Left cardiac atrium (tissue), 4 donors: ENCODE results near the gene PKNOX1. TPM values are rescaled to one million over a fixed set of nuclear protein-coding genes. Genes with fewer than 3 reads are reported as not detected.
"Not testable (repeated sequence)": the region's sequence is repeated elsewhere in the genome, so short reads cannot be mapped to it uniquely, and the experiment has no call there.

Source experiments
- ATAC-seq, 2 donors: fragments of 200-7000 bp; cut with Tn5 transposase; one replicate each; pipeline ENCODE4 v1.9.1; 2020; ENCODE audit warnings: mild to moderate bottlenecking in 2 of 2, moderate library complexity in 2 of 2
- DNase-seq: peaks from one replicate; pipeline ENCODE4 v3.0.0-alpha.2; 2020
- intact Hi-C, 2 donors: fragments of 100-400 bp; cut with DNase I; formaldehyde crosslinking; loops; one replicate each; pipeline versions ENCODE4 v1.14.1 to v1.15.1; 2022 to 2023
- total RNA-seq, 2 donors: library from RNA; stranded (reverse); fragmentation: NEBNext Ultra II Directional; extraction: Animal tissue kit (Norgen Biotek cat#: 25700); gene quantifications; one replicate each; pipeline ENCODE4 v1.2.1, GENCODE V29; 2021
- donor health status: DM: no; HTN: yes; CAD: no.
- donor health status: DM: no; HTN: yes; CAD: no; lungs with severe emphysema.
- donor health status: DM: yes; HTN: yes; CAD: no.
- donor health status: Dilated cardiomyopathy.

The PKNOX1 gene
- total RNA-seq, 2 donors from 2014 or later, result 7.4 to 8.9 TPM

DNA sequence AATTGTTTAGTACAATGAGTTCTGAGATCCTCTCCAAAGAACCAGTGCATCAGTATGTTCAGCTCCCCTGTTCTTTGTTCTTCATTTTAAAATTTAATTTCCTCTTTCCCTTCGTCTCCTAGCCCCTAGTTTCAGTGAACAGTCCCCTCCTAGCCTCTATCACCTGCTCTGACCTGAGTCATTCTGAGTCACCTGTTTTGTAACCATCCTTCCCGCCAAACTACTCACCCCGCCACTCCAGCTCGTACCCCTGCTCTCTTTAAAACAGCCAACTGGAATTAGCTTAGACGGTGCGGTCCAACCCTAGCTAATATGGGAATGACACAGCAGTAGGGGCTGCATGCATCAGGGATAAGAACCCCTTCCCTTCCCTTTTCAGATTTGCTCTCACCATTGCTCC, 32.1 kb upstream of the PKNOX1 start:
- ATAC-seq, result no peak
- intact Hi-C loops, result loop anchor here in 1 of 2 donors (5.0 kb wide), 1 partner anchor 50 kb away; no protein-coding TSS in a partner anchor

GRCh38 chr21:42949094-42949755, 25.1 kb upstream of the PKNOX1 start:
- DNase-seq, intact Hi-C loops, ATAC-seq: not testable (repeated sequence)

More for the DNA sequence above, 32.1 kb upstream of the PKNOX1 start:
- no peak for DNase-seq

DNA sequence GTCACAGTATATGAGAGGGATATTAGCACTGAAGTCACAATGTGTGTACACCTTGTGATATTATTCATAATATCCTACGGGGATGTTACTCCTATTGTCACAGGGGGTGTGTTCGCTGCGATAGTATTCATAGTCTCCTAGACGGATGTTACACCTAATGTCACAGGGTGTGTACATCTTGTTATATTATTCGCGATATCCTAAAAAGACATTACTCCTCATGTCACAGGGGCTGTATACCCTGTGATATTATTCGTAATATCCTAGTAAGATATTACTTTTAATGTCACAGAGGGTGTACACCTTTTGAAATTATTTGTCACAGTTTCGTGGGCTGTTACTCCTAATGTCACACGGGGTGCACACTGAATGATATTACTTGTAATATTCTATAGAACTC, 23.2 kb upstream of the PKNOX1 start:
- DNase-seq, ATAC-seq, intact Hi-C loops: not testable (repeated sequence)

- intact Hi-C loops, result no loop called here
- DNase-seq (no peak), ATAC-seq (peak in 1 of 2 donors; percentile 94)
Measured at GRCh38 chr21:42956824-42957630, 17.3 kb upstream of the PKNOX1 start.

DNA sequence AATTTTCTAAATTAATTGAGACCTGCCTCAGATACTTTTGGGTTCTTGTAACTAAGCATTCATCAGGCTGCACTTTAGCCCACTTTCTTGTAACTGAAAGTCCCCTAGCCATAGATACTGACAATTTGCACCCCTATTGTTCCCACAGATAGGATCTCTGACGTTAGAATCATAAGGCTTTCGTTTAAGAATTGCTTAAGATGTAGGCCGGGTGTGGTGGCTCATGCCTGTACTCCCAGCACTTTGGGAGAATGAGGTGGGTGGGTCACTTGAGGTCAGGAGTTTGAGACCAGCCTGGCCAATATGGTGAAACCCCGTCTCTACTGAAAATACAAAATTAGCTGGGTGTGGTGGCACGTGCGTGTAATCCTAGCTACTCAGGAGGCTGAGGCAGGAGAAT, 16.2 kb upstream of the PKNOX1 start:
- intact Hi-C loops, DNase-seq: not testable (repeated sequence)

GRCh38 chr21:42959728-42960127, 14.6 kb upstream of the PKNOX1 start:
- ATAC-seq (no peak), DNase-seq (no peak)
- intact Hi-C loops, result loop anchor here in 1 of 2 donors (10.0 kb wide), 1 partner anchor 45 kb away; no protein-coding TSS in a partner anchor

More for the DNA sequence above, 16.2 kb upstream of the PKNOX1 start:
- ATAC-seq, result not testable (repeated sequence)

- intact Hi-C loops, result loop anchor here in 1 of 2 donors (10.0 kb wide), 1 partner anchor 48 kb away; no protein-coding TSS in a partner anchor
- ATAC-seq, result no peak
- DNase-seq, result no peak
Measured at GRCh38 chr21:42962380-42963007, 11.9 kb upstream of the PKNOX1 start.

DNA sequence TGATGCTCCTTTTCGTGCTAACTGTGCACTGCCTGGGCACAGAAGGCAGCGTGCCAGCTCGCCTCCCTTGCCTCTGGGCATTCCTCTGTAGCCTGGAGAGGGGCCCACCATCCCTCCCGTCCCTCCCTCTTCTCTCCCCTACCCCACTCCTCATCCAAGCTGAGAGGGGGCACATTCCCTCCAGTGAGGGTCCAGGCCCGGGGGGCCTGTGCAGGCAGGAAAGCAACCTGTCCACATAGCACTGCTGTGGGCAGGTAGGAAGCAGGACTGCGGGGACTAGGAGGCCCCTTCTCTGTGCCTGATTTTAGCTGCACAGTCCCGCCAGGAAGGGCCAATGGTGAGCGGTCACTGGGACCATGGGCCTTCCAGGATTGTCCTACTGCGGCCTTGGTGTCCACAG, 10.3 kb upstream of the PKNOX1 start:
- intact Hi-C loops, result loop anchor here in 1 of 2 donors (10.0 kb wide), 1 partner anchor 49 kb away; no protein-coding TSS in a partner anchor
- no peak for ATAC-seq

GRCh38 chr21:42964546-42965210, 9.7 kb upstream of the PKNOX1 start:
- ATAC-seq (no peak), DNase-seq (no peak)
- intact Hi-C loops, result loop anchor here in 1 of 2 donors (10.0 kb wide), 1 partner anchor 50 kb away; no protein-coding TSS in a partner anchor

More for the DNA sequence above, 10.3 kb upstream of the PKNOX1 start:
- DNase-seq, result no peak

- intact Hi-C loops, result loop anchor here in 1 of 2 donors (10.0 kb wide), 1 partner anchor 50 kb away; no protein-coding TSS in a partner anchor
- DNase-seq, result no peak
- ATAC-seq, result no peak
Measured at GRCh38 chr21:42965211-42965560, 9.2 kb upstream of the PKNOX1 start.

DNA sequence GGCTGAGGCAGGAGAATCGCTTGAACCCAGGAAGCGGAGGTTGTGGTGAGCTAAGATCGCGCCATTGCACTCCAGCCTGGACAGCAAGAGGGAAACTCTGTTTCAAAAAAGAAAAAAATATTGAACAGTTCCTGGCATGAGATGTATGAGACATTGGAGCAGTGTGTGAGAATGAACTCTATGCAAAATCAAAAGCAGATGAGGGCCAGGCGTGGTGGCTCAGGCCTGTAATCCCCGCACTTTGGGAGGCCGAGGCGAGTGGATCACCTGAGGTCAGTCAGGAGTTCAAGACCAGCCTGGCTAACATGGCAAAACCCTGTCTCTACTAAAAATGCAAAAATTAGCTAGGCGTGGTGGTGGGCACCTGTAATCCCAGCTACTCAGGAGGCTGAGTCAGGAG, 6.7 kb upstream of the PKNOX1 start:
- intact Hi-C loops, result loop anchor here in 1 of 2 donors (10.0 kb wide), 1 partner anchor 53 kb away; no protein-coding TSS in a partner anchor
- not testable (repeated sequence) for DNase-seq, ATAC-seq

GRCh38 chr21:42969193-42969600, 5.2 kb upstream of the PKNOX1 start:
- intact Hi-C loops, result loop anchor here in 1 of 2 donors (10.0 kb wide), 1 partner anchor 54 kb away; no protein-coding TSS in a partner anchor
- no peak for DNase-seq
- no peak for ATAC-seq

- ATAC-seq, result no peak
- DNase-seq, result no peak
- intact Hi-C loops, result no loop called here
Measured at GRCh38 chr21:42970946-42971653, 3.3 kb upstream of the PKNOX1 start.

DNA sequence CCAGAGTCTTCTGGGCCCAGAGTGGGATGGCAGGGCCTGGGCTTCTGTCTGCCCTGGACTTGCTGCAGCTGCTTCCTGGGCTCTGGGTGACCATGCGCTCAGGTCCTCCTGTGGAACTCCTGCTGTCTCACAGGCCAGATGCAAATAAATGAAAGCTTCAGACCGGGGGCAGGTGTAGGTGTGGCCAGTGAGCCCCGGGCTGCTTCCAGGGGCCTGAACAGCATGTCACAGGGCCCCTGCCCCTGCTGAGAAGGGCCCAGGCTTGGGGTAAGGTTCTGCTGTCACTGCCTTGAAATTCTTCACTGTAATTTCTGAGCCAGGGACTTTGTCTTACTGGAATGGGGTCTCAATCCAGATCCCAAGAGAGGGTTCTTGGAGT, 2.5 kb upstream of the PKNOX1 start:
- intact Hi-C loops, result no loop called here
- ATAC-seq (no peak), DNase-seq (no peak)

GRCh38 chr21:42973309-42973990, 912 bp upstream of the PKNOX1 start:
- ATAC-seq, result no peak
- intact Hi-C loops, result no loop called here

DNA sequence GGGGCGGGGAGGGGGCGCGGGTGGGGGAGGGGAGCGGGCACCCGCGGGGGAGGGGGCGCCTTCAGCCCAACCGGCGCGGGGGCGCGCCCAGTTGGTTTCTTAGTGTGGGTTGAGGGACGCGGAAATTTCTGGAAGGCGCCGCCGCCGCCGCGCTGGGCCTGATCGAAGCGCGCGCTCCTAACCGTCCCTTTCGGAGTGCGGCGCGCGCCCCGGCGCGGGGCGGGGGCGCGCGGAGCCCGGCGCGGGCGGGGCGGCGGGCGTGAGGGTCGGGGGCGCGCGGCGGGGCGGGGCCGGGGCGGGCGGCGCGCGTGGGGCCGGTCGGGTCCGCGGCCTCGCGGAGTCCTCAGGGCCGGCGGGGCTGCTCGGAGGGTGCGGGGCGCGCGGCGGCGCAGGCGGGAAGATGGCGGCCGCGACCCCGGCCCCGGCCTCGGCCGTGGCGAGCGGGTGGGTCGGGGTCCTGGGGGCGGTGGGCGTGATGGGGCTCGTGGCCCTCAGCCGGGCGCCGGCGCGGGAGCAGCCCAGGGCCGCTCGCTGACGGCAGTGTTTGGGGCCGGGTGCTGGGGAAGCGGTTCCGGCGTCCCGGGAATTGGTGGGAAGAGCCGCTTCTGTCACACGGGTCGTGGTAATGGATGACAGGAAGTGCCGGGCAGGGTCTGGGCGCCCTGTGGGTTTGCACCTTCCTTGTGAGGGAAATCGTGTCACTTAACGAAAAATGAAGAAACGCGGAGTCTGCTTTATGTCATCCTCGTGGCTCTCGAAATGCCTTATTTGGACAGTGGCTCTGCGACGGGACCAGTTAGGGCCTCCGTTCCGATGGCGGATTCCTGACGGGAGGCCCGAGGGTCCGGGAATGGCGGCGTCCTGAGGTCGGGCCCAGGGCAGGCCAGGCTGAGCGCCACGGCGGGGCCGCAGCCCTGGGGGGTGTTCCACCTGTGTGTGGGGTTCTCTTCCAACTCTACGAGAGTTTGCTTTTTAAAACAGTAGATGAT, 764 bp downstream of the PKNOX1 start:
- intact Hi-C loops, result no loop called here
- DNase-seq, result peak; percentile 78
- ATAC-seq, result peak; percentile 3 to 25

More at GRCh38 chr21:42973309-42973990, 912 bp upstream of the PKNOX1 start:
- DNase-seq, result no peak
